Endothelial cell (in vitro differentiated cells): ENCODE results near the gene GRM7. TPM values are rescaled to one million over a fixed set of nuclear protein-coding genes. Genes with fewer than 3 reads are reported as not detected.

Experiments used
- DNase-seq: peaks from one replicate; pipeline ENCODE4 v3.0.0; 2021; ENCODE audit warnings: low spot score
- H3K27ac Mint-ChIP-seq: one replicate; pipeline ENCODE4 v1.8.0; 2021; ENCODE audit warnings: mixed read lengths, inconsistent platforms; ENCODE audit not compliant: unreplicated experiment
- H3K27me3 Mint-ChIP-seq: one replicate; pipeline ENCODE4 v1.8.0; 2021; ENCODE audit warnings: mild to moderate bottlenecking, moderate library complexity, mixed read lengths, inconsistent platforms; ENCODE audit not compliant: unreplicated experiment
- H3K36me3 Mint-ChIP-seq: one replicate; pipeline ENCODE4 v1.8.0; 2021; ENCODE audit warnings: mild to moderate bottlenecking, low read depth, mixed read lengths, inconsistent platforms; ENCODE audit not compliant: unreplicated experiment
- H3K4me1 Mint-ChIP-seq: one replicate; pipeline ENCODE4 v1.8.0; 2021; ENCODE audit warnings: mild to moderate bottlenecking, mixed read lengths, inconsistent platforms; ENCODE audit not compliant: unreplicated experiment
- H3K4me3 Mint-ChIP-seq: one replicate; pipeline ENCODE4 v1.8.0; 2021; ENCODE audit warnings: mild to moderate bottlenecking, mixed read lengths, inconsistent platforms; ENCODE audit not compliant: unreplicated experiment
- H3K9me3 Mint-ChIP-seq: one replicate; pipeline ENCODE4 v1.8.0; 2021; ENCODE audit warnings: mixed read lengths, inconsistent platforms; ENCODE audit not compliant: unreplicated experiment
- CTCF ChIP-seq: fragments of 200-600 bp; sonication (generic); IDR thresholded peaks from one replicate; pipeline ENCODE4 v1.5.0; 2021; ENCODE audit warnings: antibody characterized with exemption; ENCODE audit not compliant: unreplicated experiment
- total RNA-seq: library from RNA; stranded (reverse); fragmentation: NEBNext Ultra II Directional; extraction: Animal tissue kit (Norgen Biotek cat#: 25700); gene quantifications from one replicate; pipeline ENCODE4 v1.2.1, GENCODE V29; 2021; ENCODE audit not compliant: unreplicated experiment

Gene GRM7
- total RNA-seq, 1 donor from 2014 or later, result 0.18 TPM

GRCh38 chr3:7346364-7346763, 485.4 kb downstream of the GRM7 start:
- Mint-ChIP-seq H3K36me3 (no peaks in the 10 kb centered on the region), H3K27ac (no peak overlapping the region), H3K4me3 (no peak overlapping the region), H3K9me3 (no peaks in the 10 kb centered on the region), H3K27me3 (no peaks in the 10 kb centered on the region), H3K4me1 (no peaks in the 10 kb centered on the region)
- no peak for TF ChIP-seq CTCF
- no peak for DNase-seq

- TF ChIP-seq CTCF, result no peak
- DNase-seq, result no peak
- H3K4me3 Mint-ChIP-seq, result no peak overlapping the region
- H3K36me3 Mint-ChIP-seq, result no peaks in the 10 kb centered on the region
- H3K27me3 Mint-ChIP-seq, result peaks cover 1% of the 10 kb centered on the region
- no peak overlapping the region for H3K27ac Mint-ChIP-seq
- H3K4me1 Mint-ChIP-seq, result no peaks in the 10 kb centered on the region
- no peaks in the 10 kb centered on the region for H3K9me3 Mint-ChIP-seq
These were observed 496.2 kb downstream of the GRM7 start for GRCh38 chr3:7357101-7357500.

- no peaks in the 10 kb centered on the region for H3K4me1 Mint-ChIP-seq
- H3K27ac Mint-ChIP-seq, result no peak overlapping the region
- DNase-seq, result no peak
- peaks cover 4% of the 10 kb centered on the region for H3K9me3 Mint-ChIP-seq
- H3K27me3 Mint-ChIP-seq, result no peaks in the 10 kb centered on the region
- no peaks in the 10 kb centered on the region for H3K36me3 Mint-ChIP-seq
- H3K4me3 Mint-ChIP-seq, result no peak overlapping the region
- TF ChIP-seq CTCF, result no peak
These were observed 507.1 kb downstream of the GRM7 start for GRCh38 chr3:7367968-7368367.

GRCh38 chr3:7368597-7368996, 507.7 kb downstream of the GRM7 start:
- Mint-ChIP-seq H3K27ac (no peak overlapping the region), H3K4me3 (no peak overlapping the region), H3K4me1 (no peaks in the 10 kb centered on the region), H3K9me3 (peaks cover 4% of the 10 kb centered on the region), H3K36me3 (no peaks in the 10 kb centered on the region), H3K27me3 (no peaks in the 10 kb centered on the region)
- TF ChIP-seq CTCF, result no peak
- no peak for DNase-seq

GRCh38 chr3:7371693-7372572, 511.0 kb downstream of the GRM7 start:
- Mint-ChIP-seq H3K4me1 (no peaks in the 10 kb centered on the region), H3K36me3 (no peaks in the 10 kb centered on the region), H3K4me3 (no peak overlapping the region), H3K27me3 (no peaks in the 10 kb centered on the region), H3K9me3 (no peaks in the 10 kb centered on the region), H3K27ac (no peak overlapping the region)
- TF ChIP-seq CTCF, result no peak
- DNase-seq, result no peak
